ENCODE data around the gene FAM120B. TPM values are rescaled to one million over a fixed set of nuclear protein-coding genes. Genes with fewer than 3 reads are reported as not detected.

FAM120B gene
- total RNA-seq, 1 donor from 2014 or later, result 9.9 TPM

GRCh38 chr6:170293341-170294231 lies 13.0 kb upstream of the FAM120B start:
- DNase-seq (ENCODE audit: low spot score in 2 of 2), result peak in 1 of 2 donors; percentile 42
- intact Hi-C loops (cut with DNase I), result loop anchor here (5.0 kb wide), 1 partner anchor 126 kb away; no protein-coding TSS in a partner anchor
- Histone ChIP-seq H3K9me3 (no peaks in the 10 kb centered on the region), H3K27ac (no peak overlapping the region), H3K27me3 (peaks cover 41% of the 10 kb centered on the region), H3K4me1 (peaks cover 18 to 51% of the 10 kb centered on the region in 2 donors), H3K4me3 (peak overlapping the region; percentile 27 to 85), H3K36me3 (no peaks in the 10 kb centered on the region)
- no peak for TF ChIP-seq CTCF (IDR thresholded peaks at IDR 0.05)

GRCh38 chr6:170294298-170294730 lies 12.2 kb upstream of the FAM120B start:
- peaks cover 16 to 49% of the 10 kb centered on the region in 2 donors for H3K4me1 ChIP-seq
- no peak overlapping the region for H3K4me3 ChIP-seq
- H3K36me3 ChIP-seq, result no peaks in the 10 kb centered on the region
- H3K9me3 ChIP-seq, result no peaks in the 10 kb centered on the region
- no peak overlapping the region for H3K27ac ChIP-seq
- peaks cover 36% of the 10 kb centered on the region for H3K27me3 ChIP-seq
- TF ChIP-seq CTCF (IDR thresholded peaks at IDR 0.05), result no peak
- DNase-seq (ENCODE audit: low spot score in 2 of 2), result peak in 1 of 2 donors; percentile 38
- intact Hi-C loops (cut with DNase I), result loop anchor here (5.0 kb wide), 1 partner anchor 127 kb away; no protein-coding TSS in a partner anchor

GRCh38 chr6:170294813-170295509 lies 11.6 kb upstream of the FAM120B start:
- intact Hi-C loops (cut with DNase I), result loop anchor here (5.0 kb wide), 1 partner anchor 128 kb away; no protein-coding TSS in a partner anchor
- TF ChIP-seq CTCF (IDR thresholded peaks at IDR 0.05), result no peak
- Histone ChIP-seq H3K4me3 (peak overlapping the region; percentile 61 to 70), H3K27me3 (peaks cover 34% of the 10 kb centered on the region), H3K27ac (no peak overlapping the region), H3K36me3 (no peaks in the 10 kb centered on the region), H3K9me3 (no peaks in the 10 kb centered on the region), H3K4me1 (peaks cover 13 to 46% of the 10 kb centered on the region in 2 donors)
- DNase-seq (ENCODE audit: low spot score in 2 of 2), result peak in 1 of 2 donors; percentile 62

DNA sequence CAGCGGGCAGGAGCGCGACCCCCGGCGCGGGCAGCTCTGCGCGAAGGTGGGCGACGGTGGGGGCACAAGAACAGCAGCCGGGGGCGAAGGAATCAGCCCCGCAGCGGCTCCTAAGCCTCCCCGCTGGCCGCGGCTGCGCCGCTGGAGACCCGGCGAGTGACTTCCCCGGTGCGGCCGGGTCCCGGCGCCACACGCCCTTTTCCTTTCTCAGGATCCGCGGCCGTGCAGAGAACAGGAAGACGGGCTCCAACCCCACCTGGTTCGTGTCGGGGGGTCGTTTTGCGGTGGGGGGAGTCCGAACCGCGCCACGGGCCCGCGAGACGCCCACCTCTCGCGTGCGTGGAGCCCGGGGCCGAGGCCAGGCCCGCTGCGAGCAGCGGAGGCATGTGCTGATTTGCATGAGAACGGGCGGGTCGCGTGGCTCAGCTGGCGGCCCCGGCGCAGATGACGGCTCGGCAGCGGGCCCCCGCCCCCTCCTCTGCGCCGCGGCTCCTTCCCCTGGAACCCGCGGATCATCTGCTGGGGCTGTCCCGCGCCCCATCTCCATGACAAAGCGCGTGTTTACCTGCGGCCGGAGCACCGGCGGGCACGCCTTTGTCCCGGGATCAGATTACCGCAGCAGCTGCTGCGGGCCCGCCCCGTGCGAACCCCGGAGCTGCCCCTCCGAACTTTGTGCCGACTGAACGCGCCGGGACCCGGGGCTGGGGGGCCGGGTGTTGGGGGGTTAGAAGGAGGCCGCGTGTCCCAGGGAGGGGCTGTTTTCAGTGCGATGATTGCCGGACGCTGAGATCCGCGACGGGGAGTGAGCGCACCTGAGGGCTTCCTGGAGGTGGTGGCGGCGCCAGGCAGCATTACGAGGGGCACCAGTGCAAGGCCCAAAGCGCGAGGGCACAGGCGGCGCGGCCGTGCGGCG lies 10.8 kb upstream of the FAM120B start:
- Histone ChIP-seq H3K36me3 (no peaks in the 10 kb centered on the region), H3K4me1 (peaks cover 13 to 45% of the 10 kb centered on the region in 2 donors), H3K27ac (no peak overlapping the region), H3K4me3 (peak overlapping the region; percentile 61 to 70), H3K9me3 (no peaks in the 10 kb centered on the region), H3K27me3 (peaks cover 34% of the 10 kb centered on the region)
- TF ChIP-seq CTCF (IDR thresholded peaks at IDR 0.05), result no peak
- peak in 1 of 2 donors; percentile 62 for DNase-seq (ENCODE audit: low spot score in 2 of 2)
- intact Hi-C loops (cut with DNase I), result no loop called here

DNA sequence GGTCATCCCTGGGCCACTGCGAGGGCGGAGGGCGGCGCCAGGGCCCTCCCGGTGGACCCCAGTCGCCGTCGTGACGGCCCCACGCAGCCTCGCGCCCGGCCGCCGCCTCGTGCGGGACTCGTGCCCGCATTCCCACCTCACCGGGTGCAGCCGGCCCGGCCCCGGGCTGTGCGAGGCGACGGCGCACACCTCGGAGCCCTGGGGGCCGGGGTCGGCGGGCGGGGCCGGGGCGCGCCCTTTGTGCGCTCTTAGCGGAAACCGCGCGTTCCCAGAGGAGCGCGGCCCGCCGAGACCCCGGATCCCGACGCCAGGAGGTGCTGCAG lies 10.2 kb upstream of the FAM120B start:
- TF ChIP-seq CTCF (IDR thresholded peaks at IDR 0.05), result no peak
- DNase-seq (ENCODE audit: low spot score in 2 of 2), result peak in 1 of 2 donors; percentile 35
- peak overlapping the region; percentile 61 to 70 for H3K4me3 ChIP-seq
- H3K9me3 ChIP-seq, result no peaks in the 10 kb centered on the region
- H3K27me3 ChIP-seq, result peaks cover 34% of the 10 kb centered on the region
- H3K36me3 ChIP-seq, result no peaks in the 10 kb centered on the region
- intact Hi-C loops (cut with DNase I), result no loop called here
- no peak overlapping the region for H3K27ac ChIP-seq
- H3K4me1 ChIP-seq, result peaks cover 13 to 40% of the 10 kb centered on the region in 2 donors

Measured in ascending aorta (tissue), 2 donors.